Hematopoietic multipotent progenitor cell treated with erythropoietin and hydrocortisone succinate and interleukin-3 and kit ligand, for 4 days (in vitro differentiated cells): ENCODE results near the gene ARHGEF19.
"Not testable (repeated sequence)": the region's sequence is repeated elsewhere in the genome, so short reads cannot be mapped to it uniquely, and the experiment has no call there.

Source experiments
- DNase-seq: peaks from one replicate; pipeline ENCODE4 v3.0.0-alpha.2; 2015

The ARHGEF19 gene

DNA sequence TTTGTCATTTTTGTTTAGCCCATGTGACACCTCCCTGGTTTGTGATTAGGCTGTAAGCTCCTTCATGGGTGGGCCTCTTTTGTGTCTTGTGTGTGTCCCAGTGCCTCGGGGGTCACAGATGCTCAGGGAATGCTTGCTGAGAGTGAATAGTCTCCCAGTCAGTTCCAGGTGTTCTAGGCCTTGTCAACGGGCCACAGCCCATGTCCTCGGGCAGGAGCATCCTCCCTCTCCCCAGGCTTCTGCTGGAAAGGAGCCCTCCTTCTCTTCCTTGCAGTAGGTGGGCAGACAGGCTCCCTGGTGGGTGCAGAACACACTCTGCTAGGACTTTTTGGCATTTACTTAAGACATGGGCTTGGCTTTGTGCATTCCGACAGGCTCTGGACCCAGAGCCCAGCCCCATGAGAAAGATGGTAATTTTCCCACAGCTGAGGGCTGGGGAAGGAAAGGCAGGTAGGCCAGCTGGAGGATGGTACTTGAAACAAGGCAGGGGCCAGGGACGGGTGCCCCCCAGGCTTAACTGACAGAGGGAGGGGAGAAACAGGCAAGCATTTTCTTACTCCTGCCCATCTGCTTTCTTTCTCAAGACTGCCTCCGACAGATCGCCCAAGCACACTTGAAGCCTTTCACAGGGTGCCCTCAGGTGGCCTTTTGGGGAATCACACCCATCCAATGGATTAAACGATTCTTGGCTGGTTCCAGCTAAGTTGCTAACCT, 31.6 kb upstream of the ARHGEF19 start:
- DNase-seq = peak; percentile 93

DNA sequence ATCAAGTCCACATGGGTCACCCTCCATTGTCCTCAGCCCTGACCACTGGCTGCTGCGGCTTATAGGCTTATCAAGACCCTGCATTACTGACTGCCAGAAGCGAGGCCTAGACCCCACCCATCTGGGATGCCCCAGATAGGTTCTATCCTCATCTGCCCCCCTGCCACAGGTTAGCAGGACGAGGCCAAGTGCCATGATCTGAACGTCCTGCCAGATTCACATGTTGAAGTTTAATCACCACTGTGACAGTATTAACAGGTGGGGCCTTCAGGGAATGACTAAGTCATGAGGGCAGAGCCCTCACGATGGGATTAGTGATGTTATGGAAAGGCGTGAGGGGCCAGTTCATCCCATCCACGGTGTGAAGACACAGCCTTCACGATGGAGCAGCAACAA, 30.8 kb upstream of the ARHGEF19 start:
- DNase-seq = peak; percentile 41

DNA sequence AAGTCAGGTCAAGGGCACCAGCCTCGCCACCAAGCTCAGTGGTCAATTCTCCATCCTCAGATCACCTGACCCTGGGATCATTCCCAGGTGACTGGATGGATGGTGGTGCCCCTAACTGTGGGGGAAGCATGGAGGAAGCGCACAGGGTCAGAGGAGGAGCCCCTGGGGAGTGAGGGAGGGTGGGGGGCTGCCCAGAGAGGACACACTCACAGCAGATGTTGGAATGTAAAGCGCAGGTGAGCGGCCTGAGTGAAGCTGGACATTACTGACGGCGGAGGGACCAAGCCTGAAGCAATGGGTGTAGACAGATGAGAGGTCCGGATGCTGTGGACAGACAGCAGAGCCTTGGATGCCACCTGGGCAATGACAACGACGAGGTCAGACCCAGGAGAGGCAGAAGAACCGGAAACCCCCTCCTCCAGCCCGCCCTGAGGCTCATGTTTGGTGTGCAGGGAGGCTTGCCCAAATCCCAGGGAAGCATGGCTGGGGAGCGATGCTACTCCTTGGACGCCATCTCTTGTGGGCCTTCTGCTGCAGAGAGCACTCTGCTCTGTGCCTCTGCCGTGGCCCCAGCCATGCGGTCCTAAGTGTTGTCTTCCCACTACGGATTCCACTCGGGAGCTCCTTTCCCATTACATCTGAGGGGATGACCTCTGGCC, 30.2 kb upstream of the ARHGEF19 start:
- no peak for DNase-seq

DNA sequence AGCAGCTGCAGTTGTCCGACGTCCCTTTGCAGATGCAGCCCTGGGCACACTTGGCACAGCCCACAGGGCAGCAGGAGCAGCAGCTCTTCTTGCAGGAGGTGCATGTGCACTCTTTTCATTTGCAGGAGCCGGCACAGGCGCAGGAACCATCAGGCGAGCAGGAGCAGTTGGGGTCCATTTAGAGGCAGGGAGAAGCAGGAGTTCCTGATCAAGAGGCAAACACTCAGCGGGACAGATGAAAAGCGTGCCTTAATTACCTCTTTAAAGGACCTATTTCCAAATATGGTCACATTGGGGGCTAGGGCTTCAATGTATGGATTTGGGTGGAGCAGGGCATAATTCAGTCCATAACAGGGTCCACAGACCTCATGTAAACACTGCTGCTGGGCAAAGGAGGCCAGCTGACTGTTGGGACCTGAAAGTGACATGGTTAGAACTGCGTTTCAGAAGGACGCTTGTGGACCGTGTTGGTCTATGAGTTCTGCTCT, 28.8 kb upstream of the ARHGEF19 start:
- DNase-seq = no peak

DNA sequence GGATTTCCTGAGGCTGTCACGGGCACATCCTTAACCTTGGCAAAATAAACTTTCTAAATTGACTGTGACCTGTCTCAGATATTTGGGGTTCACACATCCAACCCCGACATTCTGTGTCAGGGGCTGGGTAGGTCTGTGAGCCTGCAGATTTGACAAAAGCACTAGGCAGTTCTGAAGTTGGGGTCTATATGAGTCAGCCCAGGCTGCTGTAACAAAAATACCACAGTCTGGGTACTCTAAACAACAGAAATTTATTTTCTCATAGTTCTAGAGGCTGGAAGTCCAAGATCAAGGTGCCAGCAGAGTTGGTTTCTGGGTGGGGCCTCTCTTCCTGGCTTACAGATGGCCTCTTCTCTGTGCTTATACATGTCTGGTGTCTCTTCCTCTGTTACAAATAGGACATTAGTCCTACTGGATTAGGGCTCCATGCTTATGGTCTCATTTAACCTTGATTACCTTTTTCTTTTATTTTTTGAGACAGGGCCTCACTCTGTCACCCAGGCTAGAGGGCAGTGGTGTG, 27.6 kb upstream of the ARHGEF19 start:
- DNase-seq = no peak

DNA sequence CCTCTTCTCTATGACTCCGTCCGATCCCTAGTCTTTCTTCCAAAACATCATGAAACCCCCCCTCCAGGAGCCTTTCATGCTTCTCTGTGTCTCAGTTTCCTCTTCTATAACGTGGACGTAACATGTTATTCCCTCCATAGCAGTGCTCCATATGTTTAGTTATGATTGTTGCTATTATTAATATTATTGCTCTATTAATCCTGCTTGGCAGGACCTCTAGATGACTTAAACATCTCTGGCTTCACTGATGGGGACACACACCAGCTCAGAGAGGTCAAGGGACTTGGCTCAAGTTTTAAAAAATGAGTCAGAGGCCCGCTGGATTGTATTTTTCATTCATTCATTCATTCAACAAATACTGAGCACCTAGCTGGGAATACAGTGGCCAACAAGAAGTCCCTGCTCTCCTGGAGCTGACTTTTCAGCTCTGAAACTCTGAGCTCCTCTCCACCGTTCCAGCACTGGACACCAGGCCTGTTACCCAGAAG, 24.9 kb upstream of the ARHGEF19 start:
- DNase-seq = no peak

DNA sequence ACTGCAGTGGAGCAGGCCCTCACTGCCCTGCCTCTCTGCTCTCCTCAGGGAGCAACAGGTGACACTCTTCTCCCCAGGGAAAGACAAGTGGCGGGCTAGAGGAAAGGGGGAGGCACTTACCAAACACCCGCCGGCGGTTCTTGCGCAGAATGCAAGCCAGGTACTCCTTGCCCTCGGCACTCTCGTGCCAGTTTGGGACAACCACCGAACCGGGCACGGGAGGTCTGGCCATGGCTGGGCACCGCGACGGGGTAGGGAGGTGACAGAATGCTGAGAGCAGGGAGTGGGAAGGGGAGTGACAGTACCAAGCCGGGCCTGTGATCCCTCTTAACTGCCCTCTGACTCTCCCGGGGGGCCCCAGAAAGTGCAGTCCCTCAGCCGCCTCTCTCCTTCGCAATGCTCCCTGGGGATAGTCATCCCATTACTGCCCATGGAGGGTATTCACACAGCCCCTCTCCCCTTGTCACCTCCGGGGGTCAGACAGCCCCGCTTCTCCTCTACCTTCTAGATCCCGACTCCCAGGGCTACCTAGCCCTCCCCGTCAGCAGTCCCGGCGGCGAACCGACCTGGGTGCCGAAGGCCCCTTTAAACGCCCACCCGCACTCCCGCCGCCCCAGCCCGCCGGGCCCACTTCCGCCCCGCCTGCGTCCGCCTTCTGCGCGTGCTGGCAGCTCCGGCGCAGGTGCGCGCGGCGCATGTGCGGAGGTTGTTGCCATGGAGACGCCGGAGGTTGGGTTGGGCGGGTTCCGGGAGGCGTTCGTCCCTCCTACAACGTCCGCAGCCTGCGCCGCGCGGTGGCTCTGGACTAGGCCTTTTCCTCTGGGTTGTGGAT, 24.3 kb upstream of the ARHGEF19 start, which contains the start of gene CPLANE2:
Gene CPLANE2, minus strand, starts transcription at position 673 of the 832 bp plus-strand sequence. Its CDS starts 441 bp downstream, at position 232.
- DNase-seq = peak; percentile 97

DNA sequence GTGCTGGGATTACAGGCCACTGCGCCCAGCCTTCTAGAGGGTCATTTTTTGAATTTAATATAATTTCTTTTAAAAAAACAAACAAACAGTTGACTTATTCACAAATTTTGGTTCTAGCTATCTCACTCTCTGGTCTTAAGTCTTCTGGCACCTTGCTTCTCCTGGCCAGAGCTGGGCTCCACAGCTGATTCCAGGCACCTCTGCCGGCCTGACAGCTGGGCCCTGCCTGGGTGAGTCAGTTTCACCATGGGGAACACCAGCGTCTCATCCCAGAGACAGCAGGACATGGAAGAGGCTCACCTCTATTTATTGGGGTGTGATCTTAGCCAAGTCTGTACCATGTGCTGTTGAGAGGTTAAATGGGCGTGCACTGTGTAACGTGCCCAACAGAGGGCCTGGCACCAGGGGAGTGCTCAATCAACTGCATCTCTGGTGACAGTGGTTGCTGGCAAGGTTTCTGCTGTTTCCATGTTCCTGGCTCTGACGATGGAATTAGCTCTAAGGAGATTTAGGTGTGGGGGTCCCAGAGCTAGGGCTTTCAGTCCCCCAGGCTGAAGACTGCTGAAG, 23.6 kb upstream of the ARHGEF19 start:
- DNase-seq = peak; percentile 89

DNA sequence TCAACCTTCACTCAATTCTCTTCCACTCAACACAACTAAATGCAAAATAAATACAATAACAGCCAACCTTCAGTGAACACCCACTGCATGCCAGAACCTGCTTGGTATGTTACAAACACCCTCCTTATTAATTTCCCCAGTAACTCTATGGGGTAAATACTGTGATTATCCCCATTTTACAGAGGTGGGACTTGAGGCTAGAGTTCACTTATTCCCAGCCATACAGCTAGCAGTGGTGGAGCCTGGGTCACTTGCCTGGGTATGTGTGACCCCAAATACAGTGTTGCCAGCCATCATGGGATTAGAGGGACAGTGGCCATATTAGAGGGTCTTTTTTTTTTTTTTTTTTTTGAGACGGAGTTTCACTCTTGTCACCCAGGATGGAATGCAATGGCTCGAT, 22.9 kb upstream of the ARHGEF19 start:
- no peak for DNase-seq

DNA sequence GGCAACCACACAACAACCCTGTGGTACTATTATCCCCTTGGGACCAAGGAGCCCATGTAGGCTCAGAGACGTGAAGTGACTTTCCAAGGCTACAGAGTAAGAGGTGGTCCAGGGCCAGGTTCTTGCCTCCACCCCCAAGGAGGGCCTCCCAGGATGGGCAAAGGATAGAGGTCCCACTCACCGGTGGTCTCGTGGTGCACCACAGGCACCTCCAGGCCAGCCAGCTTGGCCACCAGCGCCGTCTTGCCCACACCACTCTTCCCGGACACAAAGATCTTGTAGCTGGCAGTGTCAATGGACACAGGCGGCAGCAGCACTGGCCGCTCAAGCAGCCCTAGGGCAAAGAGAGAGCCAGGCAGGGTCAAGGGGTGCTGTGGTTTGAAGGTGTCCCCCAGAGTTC, 21.0 kb upstream of the ARHGEF19 start:
- DNase-seq = no peak

DNA sequence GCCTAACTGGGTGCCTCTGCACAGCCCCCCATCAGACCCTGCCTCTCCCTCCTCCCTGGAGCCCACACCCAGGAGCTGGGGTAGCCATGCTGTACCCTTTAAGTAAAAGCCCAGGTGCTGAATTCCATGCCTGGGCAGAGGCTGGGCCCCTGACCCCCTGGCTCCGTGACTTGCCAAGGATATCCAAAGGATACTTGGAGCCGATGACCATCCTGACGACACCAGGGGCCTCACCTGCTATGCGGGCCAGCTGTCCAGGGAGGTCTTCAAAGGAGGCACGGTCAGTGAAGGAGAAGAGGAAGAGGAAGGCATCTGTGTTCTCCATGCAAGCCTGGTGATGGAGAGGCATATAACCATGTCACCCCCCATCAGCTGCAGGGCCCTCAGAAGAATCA, 19.9 kb upstream of the ARHGEF19 start:
- DNase-seq = no peak

DNA sequence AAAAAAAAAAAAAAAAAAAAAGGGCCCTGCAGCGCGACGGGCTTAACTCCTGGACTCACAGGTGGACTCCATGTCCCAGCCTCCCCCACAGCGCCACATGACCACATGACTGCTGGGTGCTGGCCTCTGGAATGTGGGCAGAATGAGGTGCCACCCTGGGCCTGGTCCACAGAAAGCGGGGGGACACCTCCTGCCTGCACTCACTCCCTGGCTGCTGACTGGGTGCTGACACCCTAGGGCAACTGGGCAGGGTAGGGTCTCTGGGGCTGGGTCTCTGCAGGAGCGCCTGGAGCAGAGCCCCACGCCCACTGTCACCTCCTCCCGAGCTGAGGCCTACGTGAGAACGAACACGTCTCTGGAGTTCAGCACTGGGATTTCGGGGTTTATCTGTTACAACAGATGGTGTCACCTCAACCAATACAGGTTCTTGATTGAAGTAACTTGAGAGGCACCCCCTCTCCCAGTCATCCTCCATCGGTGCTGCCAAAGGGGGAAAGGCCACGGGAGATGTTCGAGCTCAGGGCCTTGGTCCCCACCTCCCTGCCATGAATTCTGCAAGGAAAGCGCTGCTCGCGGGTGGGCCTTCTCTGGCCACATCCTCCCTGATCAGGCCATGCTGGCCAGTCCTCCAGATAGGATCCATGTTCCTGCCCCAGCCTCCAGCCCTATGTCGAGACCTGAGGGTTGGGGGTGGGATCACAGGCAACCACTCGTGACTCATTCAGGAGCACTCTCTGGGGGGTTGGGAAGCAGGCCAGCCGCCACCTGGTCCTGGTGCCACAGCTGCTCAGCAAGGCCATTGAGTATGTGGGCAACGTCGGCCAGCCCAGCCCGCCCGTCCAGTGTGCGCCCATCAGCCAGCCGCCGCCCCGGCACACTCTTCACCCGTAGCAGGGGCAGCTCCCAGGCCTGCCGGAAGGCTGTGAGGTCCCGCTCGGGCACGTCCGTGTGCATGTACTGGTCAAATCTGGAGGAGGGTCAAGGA, 19.2 kb upstream of the ARHGEF19 start:
- no peak for DNase-seq

DNA sequence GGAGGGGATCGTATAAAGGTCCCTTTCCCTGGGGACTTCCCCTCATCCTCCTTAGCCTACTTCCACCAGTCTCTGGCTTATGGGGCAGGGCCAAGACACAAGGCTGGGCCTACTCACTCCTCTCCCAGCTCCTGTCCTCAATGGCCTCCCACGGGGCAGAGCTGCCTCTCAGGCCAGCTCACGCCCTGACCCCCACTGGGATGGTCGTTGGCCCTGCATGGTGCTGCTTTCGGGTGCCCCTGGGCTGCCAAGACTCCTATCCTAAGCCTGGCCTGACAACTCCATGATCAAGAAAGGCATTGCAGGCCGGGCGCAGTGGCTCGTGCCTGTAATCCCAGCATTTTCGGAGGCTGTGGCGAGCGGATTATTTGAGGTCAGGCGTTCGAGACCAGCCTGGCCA, 18.3 kb upstream of the ARHGEF19 start:
- DNase-seq = no peak

DNA sequence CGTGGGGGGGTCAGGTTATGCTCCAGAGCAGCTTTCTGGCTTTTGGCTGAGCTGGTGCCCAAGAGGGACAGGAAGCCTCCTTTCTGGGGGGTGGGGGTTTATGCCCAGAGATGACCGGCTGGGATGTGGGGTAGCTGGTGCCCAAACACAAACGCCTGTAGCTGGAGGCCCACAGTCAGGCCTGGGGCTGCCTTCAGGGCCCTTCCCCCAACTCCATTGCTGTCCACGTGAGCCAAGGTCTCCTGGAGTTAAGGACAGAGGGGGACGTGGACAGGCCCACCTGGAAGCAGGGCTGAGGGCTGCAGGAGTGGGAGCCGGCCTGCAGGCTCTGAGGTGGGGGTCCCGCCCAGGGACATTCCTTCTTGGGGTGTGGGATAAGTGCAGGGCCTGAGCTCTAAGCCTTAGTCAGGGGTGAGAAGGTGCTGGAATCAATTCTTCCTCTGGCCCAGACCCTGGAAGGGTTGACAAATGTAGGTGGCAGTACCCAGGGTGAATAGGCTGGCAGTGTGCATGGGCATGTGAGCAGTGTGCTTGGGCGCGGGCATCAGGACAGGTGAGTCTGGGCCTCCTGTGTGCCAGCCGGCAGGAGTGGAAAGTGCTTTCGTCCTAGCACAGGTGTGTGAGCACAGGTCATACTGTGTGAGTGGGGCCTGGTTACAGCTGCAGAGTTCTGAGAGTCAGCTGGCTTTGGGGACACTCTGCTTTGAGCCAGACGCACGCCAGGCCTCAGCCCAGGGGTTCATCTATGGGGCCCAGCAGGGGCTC, 17.7 kb upstream of the ARHGEF19 start:
- no peak for DNase-seq

DNA sequence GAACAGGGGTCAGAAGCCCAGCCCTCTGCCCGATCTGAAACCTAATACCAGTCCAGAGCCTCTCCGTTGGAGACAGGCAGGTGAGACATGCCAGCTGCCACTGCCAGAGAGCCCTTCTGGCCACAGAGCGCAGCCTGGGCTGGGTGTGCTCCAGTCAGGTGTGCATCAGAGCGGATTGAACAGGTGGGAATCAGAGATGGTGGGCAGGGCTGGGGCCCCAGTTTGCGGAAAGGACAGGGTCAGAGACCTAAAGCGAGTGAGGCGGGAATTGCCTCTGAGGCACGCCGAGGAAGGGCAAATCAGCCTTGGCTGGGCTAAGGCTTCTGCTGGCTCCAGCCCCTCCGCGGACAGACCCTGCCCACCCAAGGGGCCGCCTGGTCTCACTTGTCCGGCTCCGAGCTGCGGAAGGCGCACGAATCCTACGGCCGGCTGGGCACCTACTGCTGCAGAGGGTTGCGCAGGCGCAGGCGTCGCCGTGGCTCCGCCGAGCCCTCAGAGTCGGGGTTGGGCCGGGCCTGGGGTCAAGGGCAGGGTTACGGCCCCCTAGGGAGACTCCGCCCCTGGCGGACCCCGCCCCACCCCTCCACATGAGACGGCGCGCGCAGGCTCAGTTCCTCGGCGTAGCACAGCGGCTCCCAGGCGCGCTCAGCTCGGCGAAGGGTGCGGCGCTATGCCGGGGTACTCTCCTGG, 14.2 kb upstream of the ARHGEF19 start:
- DNase-seq = peak; percentile 70

DNA sequence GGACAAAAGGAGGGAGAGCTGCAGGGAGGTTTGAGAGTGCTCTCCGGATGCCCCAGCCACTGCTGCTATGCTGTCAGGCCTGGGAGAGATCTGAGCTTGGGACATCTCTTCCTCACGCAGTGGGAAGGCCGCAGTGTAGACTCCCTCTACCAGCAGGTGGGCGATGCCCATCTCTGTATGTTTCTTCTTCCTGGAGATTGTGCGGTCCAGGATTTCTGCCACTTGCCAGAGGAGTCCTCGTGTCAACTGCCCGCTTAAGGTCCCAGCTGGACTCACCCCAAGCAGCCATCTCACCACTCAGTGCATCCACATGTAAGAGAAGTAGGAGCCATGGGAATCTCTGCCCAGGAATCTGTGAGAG, 13.7 kb upstream of the ARHGEF19 start:
- DNase-seq = no peak

DNA sequence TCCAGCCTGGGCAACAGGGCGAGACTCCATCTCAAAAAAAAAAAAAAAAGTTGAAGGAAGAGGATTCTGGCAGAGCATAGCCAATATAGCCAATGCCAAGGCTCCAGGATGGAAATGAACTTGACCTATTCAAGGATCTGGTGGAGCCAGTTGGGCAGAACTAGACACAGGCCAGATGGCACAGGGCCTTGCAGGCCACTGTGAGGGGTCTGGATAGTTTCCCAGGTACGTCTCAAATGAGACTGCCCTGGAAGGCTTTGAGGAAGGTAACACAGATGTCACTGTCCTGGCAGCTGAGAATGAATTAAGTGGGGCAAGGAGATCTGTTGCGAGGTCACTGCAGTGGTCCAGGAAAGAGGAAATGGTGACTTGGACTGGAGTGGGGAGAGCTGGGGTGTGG, 12.0 kb upstream of the ARHGEF19 start:
- no peak for DNase-seq

DNA sequence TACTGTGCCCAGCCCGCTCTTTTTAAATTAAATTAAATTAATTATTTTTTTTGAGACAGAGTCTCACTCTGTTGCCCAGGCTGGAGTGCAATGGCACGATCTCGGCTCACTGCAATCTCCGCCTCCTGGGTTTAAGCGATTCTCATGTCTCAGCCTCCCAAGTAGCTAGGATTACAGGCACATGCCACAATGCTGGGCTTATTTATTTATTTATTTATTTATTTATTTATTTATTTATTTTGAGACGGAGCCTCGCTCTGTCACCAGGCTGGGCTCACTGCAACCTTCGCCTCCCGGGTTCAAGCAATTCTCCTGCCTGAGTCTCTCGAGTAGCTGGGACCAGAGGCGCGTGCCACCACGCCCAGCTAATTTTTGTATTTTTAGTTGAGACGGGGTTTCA, 10.3 kb upstream of the ARHGEF19 start:
- DNase-seq = not testable (repeated sequence)

DNA sequence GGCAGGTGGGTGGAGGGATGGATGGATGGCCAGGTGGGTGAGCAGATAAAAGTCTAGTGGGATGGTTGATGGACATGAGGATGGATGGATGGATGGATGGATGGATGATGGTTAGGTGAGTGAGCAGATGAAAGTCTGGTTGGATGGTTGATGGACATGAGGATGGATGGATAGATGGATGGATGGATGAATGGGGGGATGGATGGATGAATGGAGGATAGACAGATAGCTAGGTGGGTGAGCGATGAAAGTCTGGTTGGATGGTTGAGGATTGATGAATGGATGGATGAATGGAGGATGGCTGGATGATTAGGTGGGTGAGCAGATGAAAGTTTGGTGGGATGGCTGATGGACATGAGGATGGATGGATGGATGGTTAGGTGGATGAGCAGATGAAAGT, 9.0 kb upstream of the ARHGEF19 start:
- no peak for DNase-seq

DNA sequence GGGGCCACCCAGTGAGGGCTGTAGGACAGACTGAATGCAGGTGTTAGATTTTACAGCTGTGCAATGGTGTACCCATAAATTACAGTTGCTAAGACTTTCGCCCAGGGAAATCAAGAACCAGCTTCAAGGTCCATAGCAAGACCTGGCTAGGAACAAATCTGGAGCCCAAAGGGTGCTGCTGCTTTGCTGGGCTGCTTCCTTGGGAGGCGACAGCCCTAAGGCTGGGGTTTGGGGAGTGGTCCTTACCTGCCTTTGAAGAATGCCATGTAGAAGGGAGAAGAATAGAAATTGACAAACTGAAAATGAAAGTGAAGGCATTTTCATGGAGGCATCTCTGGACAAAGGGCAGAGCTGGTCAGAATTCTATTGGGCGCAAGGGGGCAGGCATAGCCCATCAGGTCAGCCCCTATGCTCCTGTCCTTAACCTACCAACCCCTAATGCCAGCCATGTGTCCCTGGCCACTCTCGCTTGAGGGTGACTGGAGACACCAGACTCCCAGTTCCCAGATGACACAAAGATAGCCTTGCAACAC, 7.6 kb upstream of the ARHGEF19 start:
- no peak for DNase-seq
